Measurements from ENCODE around the gene TTC39A. TPM values are rescaled to one million over a fixed set of nuclear protein-coding genes. Genes with fewer than 3 reads are reported as not detected.

Gene TTC39A
- total RNA-seq, 1 experiment from 2014 or later, result not detected

- Histone ChIP-seq H3K4me3 (ENCODE audit: low read length) (no peak overlapping the region), H3K27ac (ENCODE audit: low read length) (no peak overlapping the region), H3K9me2 (replicated peaks; ENCODE audit: insufficient read depth, low read length) (no peaks in the 10 kb centered on the region)
Measured at GRCh38 chr1:51354416-51354815, 24.1 kb upstream of the TTC39A start.

DNA sequence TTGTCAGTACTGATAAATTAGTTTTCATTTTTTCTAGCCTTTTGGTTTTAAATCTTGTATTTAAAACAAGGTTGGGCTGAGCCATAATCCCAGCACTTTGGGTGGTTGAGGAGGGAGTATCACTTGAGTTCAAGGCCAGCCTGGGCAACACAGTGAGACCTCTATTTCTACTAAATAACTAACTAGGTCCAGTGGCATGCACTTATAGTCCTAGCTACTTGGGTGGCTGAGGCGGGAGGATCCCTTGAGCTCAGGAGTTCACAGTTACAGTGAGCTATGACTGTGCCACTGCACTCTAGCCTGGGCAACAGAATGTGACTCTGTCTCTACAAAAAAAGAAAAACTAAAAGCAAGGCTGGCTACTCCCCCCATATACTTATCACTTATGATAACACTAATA, 21.5 kb upstream of the TTC39A start:
- Histone ChIP-seq H3K27ac (ENCODE audit: low read length) (no peak overlapping the region), H3K9me2 (replicated peaks; ENCODE audit: insufficient read depth, low read length) (no peaks in the 10 kb centered on the region), H3K9ac (ENCODE audit: low read length) (no peak overlapping the region), H3K36me3 (ENCODE audit: insufficient read depth, low read length) (peaks cover 22% of the 10 kb centered on the region), H3K79me2 (ENCODE audit: low read length) (no peaks in the 10 kb centered on the region), H3K9me3 (ENCODE audit: low read length) (no peaks in the 10 kb centered on the region), H4K20me1 (ENCODE audit: insufficient read depth, low read depth, low read length) (no peaks in the 10 kb centered on the region), H3K4me2 (ENCODE audit: low read depth, low read length, poor library complexity, severe bottlenecking) (no peak overlapping the region), H3K27me3 (ENCODE audit: low read length) (no peaks in the 10 kb centered on the region), H3K4me1 (ENCODE audit: low read length) (no peaks in the 10 kb centered on the region), H3K4me3 (ENCODE audit: low read length) (no peak overlapping the region), H2AFZ (ENCODE audit: low read length) (no peak overlapping the region)
- DNase-seq, result no peak

More at GRCh38 chr1:51354416-51354815, 24.1 kb upstream of the TTC39A start:
- Histone ChIP-seq H3K4me2 (ENCODE audit: low read depth, low read length, poor library complexity, severe bottlenecking) (no peak overlapping the region), H2AFZ (ENCODE audit: low read length) (no peak overlapping the region), H4K20me1 (ENCODE audit: insufficient read depth, low read depth, low read length) (no peaks in the 10 kb centered on the region), H3K79me2 (ENCODE audit: low read length) (no peaks in the 10 kb centered on the region), H3K36me3 (ENCODE audit: insufficient read depth, low read length) (peaks cover 22% of the 10 kb centered on the region), H3K9ac (ENCODE audit: low read length) (no peak overlapping the region), H3K4me1 (ENCODE audit: low read length) (no peaks in the 10 kb centered on the region), H3K27me3 (ENCODE audit: low read length) (no peaks in the 10 kb centered on the region), H3K9me3 (ENCODE audit: low read length) (no peaks in the 10 kb centered on the region)
- no peak for DNase-seq

DNA sequence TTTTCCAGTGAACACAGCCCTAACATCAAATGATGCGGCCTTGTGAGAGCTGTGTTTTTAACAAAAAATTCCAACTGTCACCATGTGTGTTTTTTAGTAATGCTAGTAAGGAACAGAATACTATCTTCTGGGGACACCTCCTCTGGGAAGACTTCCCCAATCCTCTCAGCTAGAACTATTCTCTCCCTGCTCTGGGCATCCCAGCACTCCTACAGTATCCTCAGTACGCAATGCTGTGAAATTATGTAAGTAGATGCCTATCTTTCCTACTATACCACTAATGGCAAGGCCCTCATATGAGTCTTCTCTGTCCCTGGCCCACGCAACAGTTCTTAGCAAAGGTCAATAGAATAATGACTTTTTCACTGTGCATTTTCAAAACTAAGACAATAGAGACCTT, 19.5 kb upstream of the TTC39A start:
- Histone ChIP-seq H3K4me2 (ENCODE audit: low read depth, low read length, poor library complexity, severe bottlenecking) (no peak overlapping the region), H3K9ac (ENCODE audit: low read length) (no peak overlapping the region), H3K27ac (ENCODE audit: low read length) (no peak overlapping the region), H3K36me3 (ENCODE audit: insufficient read depth, low read length) (peaks cover 5% of the 10 kb centered on the region), H3K27me3 (ENCODE audit: low read length) (no peaks in the 10 kb centered on the region), H3K4me3 (ENCODE audit: low read length) (no peak overlapping the region), H3K79me2 (ENCODE audit: low read length) (no peaks in the 10 kb centered on the region), H3K9me2 (replicated peaks; ENCODE audit: insufficient read depth, low read length) (no peaks in the 10 kb centered on the region), H3K9me3 (ENCODE audit: low read length) (no peaks in the 10 kb centered on the region), H2AFZ (ENCODE audit: low read length) (no peak overlapping the region), H3K4me1 (ENCODE audit: low read length) (no peaks in the 10 kb centered on the region), H4K20me1 (ENCODE audit: insufficient read depth, low read depth, low read length) (no peaks in the 10 kb centered on the region)
- DNase-seq, result no peak

DNA sequence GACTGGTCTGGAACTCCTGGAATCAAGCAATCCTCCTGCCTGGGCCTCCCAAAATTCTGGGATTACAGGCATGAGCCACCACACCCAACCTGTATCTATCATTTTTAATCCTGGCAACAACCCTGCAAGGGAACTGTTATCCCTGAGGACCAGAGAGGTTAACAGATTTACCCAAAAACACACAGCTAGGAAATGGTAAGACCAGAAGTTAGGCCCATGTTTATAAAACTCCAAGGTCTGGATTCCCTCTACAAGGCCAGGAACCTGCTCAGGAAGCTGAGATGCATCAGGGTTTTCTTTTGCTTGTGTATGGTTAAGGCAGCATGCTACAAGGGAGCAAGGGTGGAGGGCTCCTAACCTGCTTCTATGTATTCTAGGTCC, 17.8 kb upstream of the TTC39A start:
- DNase-seq, result no peak
- Histone ChIP-seq H3K4me2 (ENCODE audit: low read depth, low read length, poor library complexity, severe bottlenecking) (no peak overlapping the region), H3K9me2 (replicated peaks; ENCODE audit: insufficient read depth, low read length) (no peaks in the 10 kb centered on the region), H3K9ac (ENCODE audit: low read length) (no peak overlapping the region), H3K79me2 (ENCODE audit: low read length) (no peaks in the 10 kb centered on the region), H4K20me1 (ENCODE audit: insufficient read depth, low read depth, low read length) (no peaks in the 10 kb centered on the region), H3K4me3 (ENCODE audit: low read length) (no peak overlapping the region), H2AFZ (ENCODE audit: low read length) (no peak overlapping the region), H3K27me3 (ENCODE audit: low read length) (no peaks in the 10 kb centered on the region), H3K9me3 (ENCODE audit: low read length) (no peaks in the 10 kb centered on the region), H3K36me3 (ENCODE audit: insufficient read depth, low read length) (no peaks in the 10 kb centered on the region), H3K27ac (ENCODE audit: low read length) (no peak overlapping the region), H3K4me1 (ENCODE audit: low read length) (peaks cover 4% of the 10 kb centered on the region)

GRCh38 chr1:51347398-51348146, 17.2 kb upstream of the TTC39A start:
- H3K4me3 ChIP-seq (ENCODE audit: low read length), result no peak overlapping the region
- H3K79me2 ChIP-seq (ENCODE audit: low read length), result no peaks in the 10 kb centered on the region
- no peaks in the 10 kb centered on the region for H3K9me2 ChIP-seq (replicated peaks; ENCODE audit: insufficient read depth, low read length)
- H3K9me3 ChIP-seq (ENCODE audit: low read length), result no peaks in the 10 kb centered on the region
- H3K27me3 ChIP-seq (ENCODE audit: low read length), result no peaks in the 10 kb centered on the region
- H2AFZ ChIP-seq (ENCODE audit: low read length), result no peak overlapping the region
- no peaks in the 10 kb centered on the region for H4K20me1 ChIP-seq (ENCODE audit: insufficient read depth, low read depth, low read length)
- H3K27ac ChIP-seq (ENCODE audit: low read length), result no peak overlapping the region
- DNase-seq, result no peak
- H3K36me3 ChIP-seq (ENCODE audit: insufficient read depth, low read length), result no peaks in the 10 kb centered on the region
- H3K9ac ChIP-seq (ENCODE audit: low read length), result no peak overlapping the region
- H3K4me1 ChIP-seq (ENCODE audit: low read length), result peaks cover 10% of the 10 kb centered on the region
- no peak overlapping the region for H3K4me2 ChIP-seq (ENCODE audit: low read depth, low read length, poor library complexity, severe bottlenecking)

- no peak for DNase-seq
- Histone ChIP-seq H3K36me3 (ENCODE audit: insufficient read depth, low read length) (no peaks in the 10 kb centered on the region), H4K20me1 (ENCODE audit: insufficient read depth, low read depth, low read length) (no peaks in the 10 kb centered on the region), H3K79me2 (ENCODE audit: low read length) (no peaks in the 10 kb centered on the region), H3K9ac (ENCODE audit: low read length) (no peak overlapping the region), H3K4me1 (ENCODE audit: low read length) (peaks cover 23% of the 10 kb centered on the region), H3K4me3 (ENCODE audit: low read length) (no peak overlapping the region), H3K9me2 (replicated peaks; ENCODE audit: insufficient read depth, low read length) (no peaks in the 10 kb centered on the region), H2AFZ (ENCODE audit: low read length) (no peak overlapping the region), H3K9me3 (ENCODE audit: low read length) (no peaks in the 10 kb centered on the region), H3K27me3 (ENCODE audit: low read length) (no peaks in the 10 kb centered on the region), H3K27ac (ENCODE audit: low read length) (no peak overlapping the region), H3K4me2 (ENCODE audit: low read depth, low read length, poor library complexity, severe bottlenecking) (no peak overlapping the region)
Measured at GRCh38 chr1:51346086-51346942, 16.0 kb upstream of the TTC39A start.

DNA sequence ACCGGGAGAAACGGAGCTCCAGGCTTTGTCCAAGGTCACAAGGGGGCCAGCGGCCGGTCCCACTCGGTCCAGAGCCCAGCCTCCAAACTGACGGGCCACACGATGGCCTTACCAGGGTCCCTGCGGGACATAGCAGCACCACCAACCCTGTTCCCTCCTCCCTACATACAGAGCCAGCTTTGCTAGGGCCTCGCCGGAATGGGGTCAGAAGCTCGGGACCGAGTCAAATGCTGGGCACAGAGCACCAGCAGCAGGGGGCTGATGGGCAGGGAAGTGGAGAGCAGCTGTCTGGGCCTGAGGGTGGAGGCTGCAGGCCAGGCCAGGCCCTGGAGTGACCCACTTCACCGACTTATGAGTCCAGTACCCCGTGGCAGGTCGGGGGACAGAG, 14.9 kb upstream of the TTC39A start:
- no peak overlapping the region for H2AFZ ChIP-seq (ENCODE audit: low read length)
- no peaks in the 10 kb centered on the region for H3K27me3 ChIP-seq (ENCODE audit: low read length)
- no peaks in the 10 kb centered on the region for H3K9me3 ChIP-seq (ENCODE audit: low read length)
- H3K79me2 ChIP-seq (ENCODE audit: low read length), result no peaks in the 10 kb centered on the region
- H3K27ac ChIP-seq (ENCODE audit: low read length), result no peak overlapping the region
- H3K9ac ChIP-seq (ENCODE audit: low read length), result no peak overlapping the region
- H3K4me2 ChIP-seq (ENCODE audit: low read depth, low read length, poor library complexity, severe bottlenecking), result no peak overlapping the region
- H3K4me1 ChIP-seq (ENCODE audit: low read length), result peaks cover 33% of the 10 kb centered on the region
- H3K4me3 ChIP-seq (ENCODE audit: low read length), result no peak overlapping the region
- DNase-seq, result no peak
- no peaks in the 10 kb centered on the region for H4K20me1 ChIP-seq (ENCODE audit: insufficient read depth, low read depth, low read length)
- H3K9me2 ChIP-seq (replicated peaks; ENCODE audit: insufficient read depth, low read length), result no peaks in the 10 kb centered on the region
- no peaks in the 10 kb centered on the region for H3K36me3 ChIP-seq (ENCODE audit: insufficient read depth, low read length)

DNA sequence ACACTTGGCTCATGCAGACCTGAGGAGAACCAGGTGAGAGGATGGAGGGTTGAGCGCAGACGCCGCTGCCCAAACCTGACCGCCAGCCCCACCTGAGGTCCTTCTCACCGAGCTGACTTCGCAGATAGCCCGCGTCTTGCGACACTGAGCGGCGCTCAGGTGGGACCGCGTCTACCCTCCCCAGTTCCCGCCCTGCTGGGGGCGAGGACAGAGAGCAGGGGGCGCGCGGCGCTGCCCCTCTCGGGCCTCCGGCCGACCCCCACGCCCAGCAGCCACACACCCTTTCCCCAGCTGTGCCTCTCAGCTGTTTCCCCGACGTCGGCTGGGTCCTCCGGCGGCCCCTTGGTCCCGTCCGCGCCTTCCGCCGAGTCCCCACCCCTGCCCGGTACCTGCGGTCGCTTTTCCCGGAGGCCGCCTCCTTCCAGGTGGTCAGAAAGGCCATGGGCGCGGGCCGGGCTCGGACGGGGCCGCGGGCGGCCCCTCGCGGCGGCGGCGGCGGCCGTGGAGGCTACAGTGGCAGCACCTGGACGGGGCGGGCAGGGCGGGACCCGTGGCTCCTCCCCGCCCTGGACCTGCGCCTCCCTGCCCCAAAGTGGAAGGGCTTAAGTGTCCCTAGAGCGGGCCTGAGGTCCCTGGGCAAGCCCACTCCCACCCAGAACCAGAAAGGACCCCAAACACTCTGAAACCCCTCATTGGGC, 14.4 kb upstream of the TTC39A start:
- no peak overlapping the region for H3K4me2 ChIP-seq (ENCODE audit: low read depth, low read length, poor library complexity, severe bottlenecking)

More for the DNA sequence above, 14.4 kb upstream of the TTC39A start:
- Histone ChIP-seq H3K9ac (ENCODE audit: low read length) (no peak overlapping the region), H4K20me1 (ENCODE audit: insufficient read depth, low read depth, low read length) (no peaks in the 10 kb centered on the region), H3K27ac (ENCODE audit: low read length) (no peak overlapping the region), H3K79me2 (ENCODE audit: low read length) (no peaks in the 10 kb centered on the region), H3K27me3 (ENCODE audit: low read length) (no peaks in the 10 kb centered on the region), H3K4me3 (ENCODE audit: low read length) (no peak overlapping the region), H3K4me1 (ENCODE audit: low read length) (peaks cover 38% of the 10 kb centered on the region), H2AFZ (ENCODE audit: low read length) (no peak overlapping the region), H3K9me3 (ENCODE audit: low read length) (no peaks in the 10 kb centered on the region), H3K36me3 (ENCODE audit: insufficient read depth, low read length) (no peaks in the 10 kb centered on the region), H3K9me2 (replicated peaks; ENCODE audit: insufficient read depth, low read length) (no peaks in the 10 kb centered on the region)
- DNase-seq, result no peak

Data from Karpas-422 (cell line).